ENCODE data around the gene RAB41. TPM values are rescaled to one million over a fixed set of nuclear protein-coding genes. Genes with fewer than 3 reads are reported as not detected.
"Not testable (repeated sequence)": the region's sequence is repeated elsewhere in the genome, so short reads cannot be mapped to it uniquely, and the experiment has no call there.

Gene RAB41
- total RNA-seq, 1 donor from 2014 or later: not detected

GRCh38 chrX:70280573-70280972 is 1.4 kb upstream of the RAB41 start:
- DNase-seq (no peak), ATAC-seq (ENCODE audit: poor library complexity) (no peak)
- intact Hi-C loops (cut with DNase I): no loop called here

DNA sequence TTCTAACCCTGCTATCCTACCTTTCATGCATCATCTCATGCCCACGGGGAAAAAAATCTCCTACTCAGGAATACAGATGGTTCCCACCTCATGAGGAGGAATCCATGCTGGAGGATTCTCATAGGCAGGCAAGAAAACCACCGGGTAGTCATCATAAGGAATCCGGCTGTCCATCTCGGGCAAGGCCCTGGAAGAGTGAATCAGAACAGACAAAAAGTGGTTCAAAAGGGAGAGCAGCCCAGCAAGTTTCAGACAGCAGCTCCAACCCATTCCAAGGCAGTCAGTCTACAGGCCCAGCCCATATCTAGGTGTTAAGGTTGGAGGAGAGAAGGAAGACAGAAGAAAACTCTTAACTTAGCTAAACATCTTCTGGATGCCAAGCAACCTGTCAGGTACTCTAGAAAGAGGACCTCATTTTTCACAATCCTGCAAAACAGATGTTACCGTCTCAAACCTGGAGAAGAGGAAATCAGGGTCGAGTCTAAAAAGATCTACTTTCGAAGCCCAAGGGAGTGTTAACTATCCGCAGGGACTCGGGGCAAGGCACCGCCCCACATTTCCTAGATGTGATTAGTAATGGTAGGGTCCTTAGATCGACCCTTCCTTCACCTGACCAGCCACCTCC is 7.3 kb downstream of the RAB41 start:
- intact Hi-C loops (cut with DNase I): no loop called here
- ATAC-seq (ENCODE audit: poor library complexity) (no peak), DNase-seq (no peak)

- intact Hi-C loops (cut with DNase I): no loop called here
- peak; percentile 100 for ATAC-seq (ENCODE audit: poor library complexity)
- peak; percentile 85 for DNase-seq
These were observed 8.1 kb downstream of the RAB41 start, which contains the start of the genes KIF4A and PDZD11 for GRCh38 chrX:70289793-70290770. TSS of gene KIF4A (plus strand) at chrX:70290104. CDS start at chrX:70290459, 355 bp downstream. TSS of gene PDZD11 (minus strand) at chrX:70289927. CDS start at chrX:70289341, 586 bp downstream.

- intact Hi-C loops (cut with DNase I): no loop called here
- DNase-seq (no peak), ATAC-seq (ENCODE audit: poor library complexity) (no peak)
These were observed 10.8 kb downstream of the RAB41 start for GRCh38 chrX:70292788-70293187.

DNA sequence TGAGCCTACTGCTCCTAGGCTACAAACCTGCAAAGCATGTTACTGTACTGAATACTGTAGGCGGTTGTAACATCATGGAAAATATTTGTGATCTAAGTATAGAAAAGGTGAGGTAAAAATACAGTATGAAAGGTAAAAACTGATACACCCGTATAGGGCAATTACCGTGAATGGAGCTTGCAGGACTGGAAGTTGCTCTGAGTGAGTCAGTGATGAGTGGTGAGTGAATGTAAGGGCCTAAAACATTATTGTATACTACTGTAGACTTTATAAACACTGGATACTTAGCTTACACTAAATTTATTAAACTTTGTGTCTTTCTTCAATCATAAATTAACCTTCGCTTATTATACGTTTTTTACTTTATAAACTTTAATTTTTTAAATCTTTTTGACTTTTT is 11.6 kb downstream of the RAB41 start:
- intact Hi-C loops (cut with DNase I): no loop called here
- ATAC-seq (ENCODE audit: poor library complexity) (no peak), DNase-seq (no peak)

GRCh38 chrX:70301716-70302115 is 19.7 kb downstream of the RAB41 start:
- intact Hi-C loops (cut with DNase I): no loop called here
- ATAC-seq (ENCODE audit: poor library complexity) (no peak), DNase-seq (no peak)

- no peak for DNase-seq
- intact Hi-C loops (cut with DNase I): no loop called here
- ATAC-seq (ENCODE audit: poor library complexity): no peak
These were observed 31.5 kb downstream of the RAB41 start for GRCh38 chrX:70313503-70313902.

DNA sequence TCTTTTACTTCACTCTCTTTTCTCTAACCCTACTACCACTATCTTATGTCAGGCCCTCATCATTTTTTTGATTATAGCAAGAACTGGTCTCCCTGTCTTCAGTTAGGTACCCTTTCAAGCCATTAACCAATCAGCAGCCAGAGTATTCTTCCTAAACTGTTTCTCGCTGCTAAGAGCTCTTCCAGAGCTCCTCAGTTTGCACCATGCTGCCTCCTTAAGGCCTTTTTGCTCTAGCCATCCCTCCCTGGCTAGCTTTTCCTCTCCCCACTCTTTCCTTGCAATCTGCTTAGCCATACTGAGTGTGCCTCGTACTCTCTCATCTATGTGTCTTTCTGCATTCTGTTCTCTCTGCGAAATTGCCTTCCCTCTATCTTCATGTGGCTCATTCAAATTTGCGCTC is 40.8 kb downstream of the RAB41 start:
- intact Hi-C loops (cut with DNase I): no loop called here
- no peak for DNase-seq
- ATAC-seq (ENCODE audit: poor library complexity): no peak

- ATAC-seq (ENCODE audit: poor library complexity); DNase-seq; intact Hi-C loops (cut with DNase I): not testable (repeated sequence)
These were observed 41.7 kb downstream of the RAB41 start for GRCh38 chrX:70323628-70324027.

DNA sequence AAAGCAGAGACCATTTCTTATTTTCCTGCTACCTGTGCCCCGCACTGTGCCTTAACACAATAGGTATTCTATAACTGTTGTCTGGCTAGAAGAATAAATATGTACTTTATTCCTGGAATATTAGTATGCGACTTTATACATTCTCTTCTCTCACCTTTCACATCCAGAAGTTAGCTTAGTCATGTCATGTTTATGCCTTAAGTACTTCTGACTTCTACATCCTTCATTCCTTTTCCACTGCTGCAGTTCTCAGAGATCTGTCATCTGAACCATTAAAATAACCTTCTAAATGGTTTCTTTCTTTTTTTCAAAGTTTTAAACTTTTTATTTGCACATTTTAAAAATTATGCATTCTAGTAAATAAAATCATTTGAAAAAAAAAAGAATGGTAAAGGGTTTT is 42.4 kb downstream of the RAB41 start:
- no peak for DNase-seq
- intact Hi-C loops (cut with DNase I): no loop called here
- no peak for ATAC-seq (ENCODE audit: poor library complexity)

- intact Hi-C loops (cut with DNase I): no loop called here
- DNase-seq: no peak
- no peak for ATAC-seq (ENCODE audit: poor library complexity)
These were observed 49.2 kb downstream of the RAB41 start for GRCh38 chrX:70331161-70331560.

DNA sequence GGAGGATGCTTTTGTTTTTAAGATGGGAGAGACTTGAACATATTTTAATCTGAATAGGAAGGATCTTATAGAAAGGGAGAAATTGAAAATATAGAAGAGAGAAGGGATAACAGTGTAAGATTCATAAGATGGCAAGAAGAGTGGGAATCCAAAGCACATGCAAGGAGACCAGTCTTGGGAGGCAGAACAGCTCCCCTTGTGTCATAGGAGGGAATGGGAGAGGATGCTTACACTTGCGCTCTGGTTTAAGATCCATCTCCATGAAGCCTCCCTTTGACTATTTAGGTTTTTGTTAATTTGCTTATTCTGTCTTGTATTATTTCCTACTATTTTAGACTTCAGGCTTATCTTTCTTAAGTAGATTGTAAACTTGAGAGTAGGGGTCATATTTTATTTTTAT is 50.6 kb downstream of the RAB41 start:
- no peak for DNase-seq
- intact Hi-C loops (cut with DNase I): no loop called here
- ATAC-seq (ENCODE audit: poor library complexity): no peak

Other genes with a start within 250 kb of the RAB41 start
- not detected for gene AWAT2, start 232.2 kb upstream of the RAB41 start, total RNA-seq
- gene OTUD6A, start 219.7 kb upstream of the RAB41 start, total RNA-seq: not detected
- 52.7 TPM for gene IGBP1, start 148.7 kb upstream of the RAB41 start, total RNA-seq
- gene DGAT2L6, start 104.7 kb upstream of the RAB41 start, total RNA-seq: not detected
- not detected for gene AWAT1, start 47.5 kb upstream of the RAB41 start, total RNA-seq
- not detected for gene P2RY4, start 22.0 kb upstream of the RAB41 start, total RNA-seq
- not detected for gene ARR3, start 13.8 kb upstream of the RAB41 start, total RNA-seq
- gene PDZD11, start 7.8 kb downstream of the RAB41 start, total RNA-seq: 34.6 TPM
- gene KIF4A, start 7.9 kb downstream of the RAB41 start, total RNA-seq: 0.19 TPM
- not detected for gene GDPD2, start 141.1 kb downstream of the RAB41 start, total RNA-seq
- gene DLG3, start 162.7 kb downstream of the RAB41 start, total RNA-seq: 7.4 TPM

All from Right ventricle myocardium superior (tissue), 1 donor.